Gastroesophageal sphincter (tissue), 4 donors: ENCODE results near the gene GNAQ. TPM values are rescaled to one million over a fixed set of nuclear protein-coding genes. Genes with fewer than 3 reads are reported as not detected.
A peak's percentile ranks its signal among the peaks of the same experiment; 100 is the strongest.

ENCODE experiments used
- ATAC-seq: fragments of 150-250 bp; one replicate; pipeline ENCODE4 v1.9.1; 2016; ENCODE audit warnings: mild to moderate bottlenecking, moderate library complexity
- H3K27ac ChIP-seq, 4 donors: fragments of 200-600 bp; sonication (generic) in 3 of 4; 1 replicate in 3 of 4; 2 replicates in 1 of 4; pipeline ENCODE4 v1.5.1; 2016 to 2019
- H3K27me3 ChIP-seq: fragments of 200-600 bp; sonication (generic); one replicate; pipeline ENCODE4 v1.5.1; 2019
- H3K36me3 ChIP-seq, 2 donors: fragments of 200-600 bp; sonication (generic); one replicate each; pipeline ENCODE4 v1.5.1; 2019; ENCODE audit warnings: control low read depth in 1 of 2
- H3K4me1 ChIP-seq, 3 donors: fragments of 200-600 bp; sonication (generic); 1 replicate in 2 of 3; 2 replicates in 1 of 3; pipeline ENCODE4 v1.5.1; 2016 to 2019; ENCODE audit warnings: control low read depth in 2 of 3
- H3K4me3 ChIP-seq, 2 donors: fragments of 200-600 bp; sonication (generic); one replicate each; pipeline ENCODE4 v1.5.1; 2019; ENCODE audit warnings: mild to moderate bottlenecking in 1 of 2, moderate library complexity in 1 of 2
- H3K9me3 ChIP-seq, 3 donors: fragments of 200-600 bp; sonication (generic); one replicate each; pipeline ENCODE4 v1.5.1; 2017 to 2019; ENCODE audit warnings: control low read depth in 2 of 3
- EP300 ChIP-seq: sonication (generic); formaldehyde crosslinking; IDR thresholded peaks from one replicate; pipeline ENCODE4 v1.6.1; 2017; ENCODE audit warnings: antibody characterized with exemption, mild to moderate bottlenecking
- POLR2A ChIP-seq, 2 donors: fragments of 450-650 bp; IDR thresholded peaks; one replicate each; pipeline ENCODE4 v1.6.1; 2017; ENCODE audit warnings: antibody characterized with exemption in 2 of 2, mild to moderate bottlenecking in 2 of 2, moderate library complexity in 1 of 2
- POLR2AphosphoS5 ChIP-seq: sonication (generic); formaldehyde crosslinking; IDR thresholded peaks from one replicate; pipeline ENCODE4 v1.6.1; 2017; ENCODE audit warnings: antibody characterized with exemption
- WGBS, 2 donors: methylation state at CpG; one replicate each; pipeline ENCODE4 v1.1.5; 2018; ENCODE audit warnings: low coverage in 1 of 2; 5-methylcytosine and 5-hydroxymethylcytosine counted together
- total RNA-seq, 4 donors: library from RNA; depleted of rRNA; stranded (reverse); fragments of >200 nt; gene quantifications; one replicate each; pipeline ENCODE4 v1.1.0, GENCODE V29; 2016
- TF ChIP-seq, protein P1 (sequence below), 4 experiments: fragments of 200-600 bp in 2 of 4; fragments of 450-650 bp in 2 of 4; sonication (generic) in 1 of 4; IDR thresholded peaks; one replicate each; pipeline ENCODE4 v1.5.1; 2017 to 2019; ENCODE audit warnings: antibody characterized with exemption in 4 of 4, mild to moderate bottlenecking in 2 of 4, moderate library complexity in 2 of 4

GNAQ gene
- total RNA-seq, 4 donors from 2014 or later, result 57.6 to 86.4 (median 70.8) TPM

DNA sequence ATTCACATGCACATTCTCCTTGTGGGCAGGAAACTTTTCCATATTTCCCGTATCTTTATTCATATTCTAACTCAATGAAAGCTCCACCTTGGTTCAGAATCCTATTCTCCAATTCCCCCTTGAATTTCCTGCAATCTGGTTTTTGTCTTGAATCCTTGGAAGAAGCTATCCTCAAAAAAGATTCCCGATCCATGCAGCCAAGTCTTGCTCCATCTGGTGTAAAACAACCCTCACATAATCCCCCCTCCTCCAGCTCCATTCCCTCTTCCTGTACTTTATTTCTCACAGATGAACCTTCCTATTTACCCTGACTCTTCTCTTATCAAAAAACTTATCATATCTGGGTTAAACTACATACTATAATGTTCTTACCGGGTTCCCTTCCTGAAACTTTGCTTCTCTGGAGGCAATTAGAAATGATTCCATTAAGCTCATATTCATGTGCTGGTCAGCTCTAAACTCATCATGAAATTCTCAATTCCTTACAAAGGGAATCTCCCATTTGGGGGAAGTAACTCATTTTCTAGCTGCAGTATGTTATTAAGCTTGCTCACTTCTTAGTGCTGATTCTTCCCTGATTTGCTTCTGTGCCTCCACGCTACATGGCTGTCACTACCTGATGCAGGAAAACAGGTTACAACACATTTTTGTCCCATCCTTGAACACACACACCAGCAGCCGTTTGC, 81.7 kb downstream of the GNAQ start:
- 63 to 77% methylated on average over 4 to 5 of the region's 5 CpGs for WGBS, 2 donors
- ATAC-seq, result no peak
- Histone ChIP-seq H3K27me3 (no peaks in the 10 kb centered on the region), H3K36me3 (no peaks in the 10 kb centered on the region), H3K9me3 (no peaks in the 10 kb centered on the region), H3K4me3 (no peak overlapping the region), H3K27ac (no peak overlapping the region), H3K4me1 (peaks cover 23 to 96% (median 56%) of the 10 kb centered on the region in 3 donors)
- TF ChIP-seq POLR2AphosphoS5 (no peak), EP300 (no peak), POLR2A (IDR thresholded peaks at IDR 0.05) (no peak)
- TF ChIP-seq, protein P1, sequence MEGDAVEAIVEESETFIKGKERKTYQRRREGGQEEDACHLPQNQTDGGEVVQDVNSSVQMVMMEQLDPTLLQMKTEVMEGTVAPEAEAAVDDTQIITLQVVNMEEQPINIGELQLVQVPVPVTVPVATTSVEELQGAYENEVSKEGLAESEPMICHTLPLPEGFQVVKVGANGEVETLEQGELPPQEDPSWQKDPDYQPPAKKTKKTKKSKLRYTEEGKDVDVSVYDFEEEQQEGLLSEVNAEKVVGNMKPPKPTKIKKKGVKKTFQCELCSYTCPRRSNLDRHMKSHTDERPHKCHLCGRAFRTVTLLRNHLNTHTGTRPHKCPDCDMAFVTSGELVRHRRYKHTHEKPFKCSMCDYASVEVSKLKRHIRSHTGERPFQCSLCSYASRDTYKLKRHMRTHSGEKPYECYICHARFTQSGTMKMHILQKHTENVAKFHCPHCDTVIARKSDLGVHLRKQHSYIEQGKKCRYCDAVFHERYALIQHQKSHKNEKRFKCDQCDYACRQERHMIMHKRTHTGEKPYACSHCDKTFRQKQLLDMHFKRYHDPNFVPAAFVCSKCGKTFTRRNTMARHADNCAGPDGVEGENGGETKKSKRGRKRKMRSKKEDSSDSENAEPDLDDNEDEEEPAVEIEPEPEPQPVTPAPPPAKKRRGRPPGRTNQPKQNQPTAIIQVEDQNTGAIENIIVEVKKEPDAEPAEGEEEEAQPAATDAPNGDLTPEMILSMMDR (IDR thresholded peaks at IDR 0.05), result no peak

DNA sequence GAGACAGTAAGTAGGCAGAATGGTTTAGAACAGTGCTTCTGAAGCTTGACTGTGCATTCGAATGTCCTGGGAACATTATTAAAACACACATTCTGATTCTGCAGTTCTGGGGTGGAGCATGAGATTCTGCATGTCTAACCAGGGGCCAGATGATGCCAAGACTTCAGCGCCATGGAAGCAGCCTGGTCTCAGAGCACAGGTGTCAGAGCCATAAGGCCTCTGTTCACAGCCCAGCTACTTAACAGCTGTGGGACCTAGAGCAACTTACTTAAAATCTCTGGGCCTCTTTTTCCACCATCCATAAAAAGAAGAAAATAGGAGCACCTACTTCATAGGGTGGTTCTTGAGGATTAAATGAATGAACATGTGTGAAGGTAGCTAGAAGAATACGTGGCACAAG, 84.0 kb downstream of the GNAQ start:
- peak overlapping the region in 3 of 4 donors; percentile 60 to 66 (median 60) for H3K27ac ChIP-seq
- no peaks in the 10 kb centered on the region for H3K36me3 ChIP-seq
- WGBS, 2 donors, result 66 to 81% methylated on average over 2 to 3 of the region's 3 CpGs
- no peaks in the 10 kb centered on the region for H3K27me3 ChIP-seq
- H3K4me1 ChIP-seq, result peaks cover 23 to 94% (median 47%) of the 10 kb centered on the region in 3 donors
- no peak for ATAC-seq
- H3K4me3 ChIP-seq, result no peak overlapping the region
- no peaks in the 10 kb centered on the region for H3K9me3 ChIP-seq
- TF ChIP-seq POLR2A (IDR thresholded peaks at IDR 0.05), result no peak
- TF ChIP-seq EP300, result no peak
- no peak for TF ChIP-seq POLR2AphosphoS5
- TF ChIP-seq, protein P1 (IDR thresholded peaks at IDR 0.05), result no peak

DNA sequence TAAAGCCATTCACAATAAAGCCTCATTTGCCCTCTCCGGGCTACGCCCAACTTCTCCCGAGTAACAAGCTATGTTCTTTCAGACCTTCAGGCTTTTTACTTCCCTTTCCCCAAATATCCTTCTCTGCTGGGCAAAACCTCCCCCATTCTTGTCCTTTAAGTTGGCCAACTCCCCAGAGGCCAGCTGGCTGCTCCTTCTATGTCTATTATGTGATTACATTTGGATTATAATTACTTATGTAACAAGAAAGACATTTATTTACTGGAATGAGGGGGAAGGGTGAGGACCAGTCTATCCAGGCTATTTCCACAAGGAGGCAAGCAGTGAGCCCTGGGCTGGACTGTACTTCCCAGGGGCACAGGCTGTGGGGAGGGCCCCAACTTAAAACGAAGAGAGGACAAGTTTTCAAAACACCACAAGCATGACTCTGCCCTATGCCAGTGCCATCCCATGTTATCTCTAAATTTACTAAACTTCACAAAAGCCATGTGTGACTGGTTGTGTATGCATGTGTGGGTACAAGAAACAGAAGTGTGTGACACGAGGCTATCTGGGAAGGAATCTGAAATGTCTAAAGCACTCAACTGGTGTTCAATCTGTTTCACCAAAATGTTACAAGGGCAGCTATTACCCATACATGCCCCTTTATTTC, 84.5 kb downstream of the GNAQ start:
- Histone ChIP-seq H3K36me3 (no peaks in the 10 kb centered on the region), H3K4me3 (no peak overlapping the region), H3K4me1 (peaks cover 22 to 94% (median 44%) of the 10 kb centered on the region in 3 donors), H3K27me3 (no peaks in the 10 kb centered on the region), H3K9me3 (no peaks in the 10 kb centered on the region), H3K27ac (peak overlapping the region; percentile 2 to 66 (median 60))
- no peak for ATAC-seq
- WGBS, 2 donors, result 42 to 45% methylated on average over 4 to 5 of the region's 5 CpGs
- TF ChIP-seq POLR2AphosphoS5 (peak; percentile 67), POLR2A (IDR thresholded peaks at IDR 0.05) (no peak), EP300 (no peak)
- TF ChIP-seq, protein P1 (IDR thresholded peaks at IDR 0.05), result peak in 2 of 4 experiments; percentile 6 to 32

DNA sequence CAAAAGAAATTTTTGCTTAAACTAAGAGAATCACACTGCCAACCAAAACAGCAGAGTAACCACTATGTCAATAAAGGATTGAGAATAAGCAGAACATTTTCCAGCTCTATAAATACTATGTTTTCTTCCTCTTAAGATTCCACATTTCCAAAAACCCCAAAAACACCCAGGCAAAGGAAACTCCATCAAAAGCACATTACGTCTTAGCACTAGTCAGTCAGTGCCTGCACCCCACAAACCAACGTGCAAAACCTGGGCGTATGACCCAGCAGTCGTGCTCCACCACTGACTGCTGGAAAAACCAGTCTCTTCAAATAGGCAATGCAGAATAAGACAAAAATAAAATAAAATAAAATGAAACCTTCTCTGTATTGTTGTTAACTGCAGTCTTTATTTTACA, 85.3 kb downstream of the GNAQ start:
- Histone ChIP-seq H3K9me3 (no peaks in the 10 kb centered on the region), H3K4me1 (peaks cover 22 to 94% (median 40%) of the 10 kb centered on the region in 3 donors), H3K27ac (peak overlapping the region; percentile 2 to 70 (median 63)), H3K36me3 (no peaks in the 10 kb centered on the region), H3K27me3 (no peaks in the 10 kb centered on the region), H3K4me3 (no peak overlapping the region)
- WGBS, 2 donors, result 70 to 76% methylated on average over 4 of the region's 4 CpGs
- TF ChIP-seq POLR2AphosphoS5, result no peak
- TF ChIP-seq, protein P1 (IDR thresholded peaks at IDR 0.05), result no peak
- no peak for TF ChIP-seq EP300
- no peak for TF ChIP-seq POLR2A (IDR thresholded peaks at IDR 0.05)
- no peak for ATAC-seq
